Erythroblast (primary cell): ENCODE measurements around the gene GNAL.
A peak's percentile ranks its signal among the peaks of the same experiment; 100 is the strongest.
"Not testable (repeated sequence)": the region's sequence is repeated elsewhere in the genome, so short reads cannot be mapped to it uniquely, and the experiment has no call there.

Experiments
- DNase-seq, 2 experiments: peaks; one replicate each; lab custom pipeline; 2025; lab: John Stamatoyannopoulos, UW
- GATA1 ChIP-seq: IDR thresholded peaks from 2 replicates; pipeline ENCODE4 v1.6.1; 2011; ENCODE audit warnings: low read depth, mild to moderate bottlenecking, control low read depth, low read length, moderate library complexity
- POLR2A ChIP-seq: IDR thresholded peaks from 2 replicates; pipeline ENCODE4 v1.6.1; 2011; ENCODE audit warnings: mild to moderate bottlenecking, low read length

Gene GNAL

GRCh38 chr18:11888726-11889125, 199.7 kb downstream of the GNAL start:
- TF ChIP-seq POLR2A (no peak), GATA1 (no peak)
- DNase-seq = no peak

- TF ChIP-seq GATA1 (no peak), POLR2A (no peak)
- no peak for DNase-seq
Observed at GRCh38 chr18:11889284-11889683, 200.2 kb downstream of the GNAL start.

GRCh38 chr18:11891737-11892136, 202.7 kb downstream of the GNAL start:
- no peak for TF ChIP-seq POLR2A
- no peak for TF ChIP-seq GATA1
- DNase-seq = no peak

GRCh38 chr18:11892438-11892837, 203.4 kb downstream of the GNAL start:
- not testable (repeated sequence) for DNase-seq

- no peak for DNase-seq
- TF ChIP-seq GATA1 = no peak
- no peak for TF ChIP-seq POLR2A
Observed at GRCh38 chr18:11897781-11898180, 208.7 kb downstream of the GNAL start.

- TF ChIP-seq GATA1 (no peak), POLR2A (no peak)
- no peak for DNase-seq
Observed at GRCh38 chr18:11899063-11899462, 210.0 kb downstream of the GNAL start.

GRCh38 chr18:11901826-11902438, 212.9 kb downstream of the GNAL start:
- TF ChIP-seq GATA1 = no peak
- DNase-seq = peak; percentile 60 to 90

GRCh38 chr18:11902522-11903292, 213.6 kb downstream of the GNAL start:
- no peak for TF ChIP-seq POLR2A
- TF ChIP-seq GATA1 = no peak
- no peak for DNase-seq

- DNase-seq = no peak
- TF ChIP-seq GATA1 (no peak), POLR2A (no peak)
Observed at GRCh38 chr18:11905613-11906012, 216.5 kb downstream of the GNAL start.

GRCh38 chr18:11906176-11906575, 217.1 kb downstream of the GNAL start:
- no peak for DNase-seq
- TF ChIP-seq POLR2A = no peak
- no peak for TF ChIP-seq GATA1

- TF ChIP-seq GATA1 = no peak
- TF ChIP-seq POLR2A = no peak
- no peak for DNase-seq
Observed at GRCh38 chr18:11906926-11907874, 218.1 kb downstream of the GNAL start.

- TF ChIP-seq POLR2A (peak; percentile 96), GATA1 (no peak)
- peak; percentile 95 to 97 for DNase-seq
Observed at GRCh38 chr18:11908182-11909060, 219.4 kb downstream of the GNAL start, which contains the start of gene MPPE1. Gene MPPE1 (minus strand): TSS chr18:11908317. CDS start chr18:11897264, 11,053 bp downstream.

GRCh38 chr18:11909061-11909455, 220.0 kb downstream of the GNAL start:
- TF ChIP-seq GATA1 (no peak), POLR2A (no peak)
- no peak for DNase-seq
